ENCODE results near the gene PACSIN2.

GRCh38 chr22:42830161-42830560, 184.8 kb downstream of the PACSIN2 start:
- TF ChIP-seq CTCF (IDR thresholded peaks at IDR 0.05) (no peak), POLR2AphosphoS5 (IDR thresholded peaks at IDR 0.05; ENCODE audit: insufficient read depth in 1 of 2, low read depth in 1 of 2) (no peak)
